OCI-LY7 (cell line): Measurements from ENCODE around the gene FBLN2. TPM values are rescaled to one million over a fixed set of nuclear protein-coding genes. Genes with fewer than 3 reads are reported as not detected.

Experiments
- BruUV-seq: library from RNA; stranded (reverse); fragments of 400-500 nt; replicated peaks from 2 replicates; lab custom pipeline; 2021; lab: Mats Ljungman, UMichigan
- CTCF ChIA-PET: fragments of 300-600 bp; sonication (Branson Sonifier 250); formaldehyde crosslinking; loops from one replicate; lab custom pipeline; 2022; ENCODE audit warnings: antibody characterized with exemption; ENCODE audit not compliant: unreplicated experiment; lab: Charles Lee
- POLR2A ChIA-PET: fragments of 300-600 bp; sonication (Branson Sonifier 250); formaldehyde crosslinking; loops from one replicate; lab custom pipeline; 2022; ENCODE audit warnings: antibody characterized with exemption; lab: Charles Lee
- DNase-seq: peaks from one replicate; pipeline ENCODE4 v3.0.0-alpha.2; 2015; ENCODE audit warnings: low spot score
- H2AFZ ChIP-seq: fragments of 200-600 bp; sonication (generic), shearing (Covaris generic); 2 replicates; pipeline ENCODE4 v1.6.1; 2014; ENCODE audit warnings: mild to moderate bottlenecking, antibody characterized with exemption, low read length, moderate library complexity
- H3K27ac ChIP-seq: fragments of 200-600 bp; sonication (generic); 2 replicates; pipeline ENCODE4 v1.5.1; 2014; ENCODE audit warnings: mixed run types, low read depth, mild to moderate bottlenecking, moderate library complexity, low read length, inconsistent platforms; ENCODE audit not compliant: poor library complexity, severe bottlenecking
- H3K36me3 ChIP-seq: fragments of 200-600 bp; sonication (generic); 2 replicates; pipeline ENCODE4 v1.6.1; 2014; ENCODE audit warnings: mild to moderate bottlenecking, antibody characterized with exemption, low read length, moderate library complexity, mixed read lengths; ENCODE audit not compliant: insufficient read depth
- H3K4me1 ChIP-seq: fragments of 200-600 bp; sonication (generic); 2 replicates; pipeline ENCODE4 v1.5.1; 2014; ENCODE audit warnings: mild to moderate bottlenecking, low read length; ENCODE audit not compliant: insufficient read depth, poor library complexity, severe bottlenecking
- H3K4me2 ChIP-seq: fragments of 200-600 bp; sonication (generic); 2 replicates; pipeline ENCODE4 v1.6.1; 2014; ENCODE audit warnings: mild to moderate bottlenecking, low read length
- H3K4me3 ChIP-seq: fragments of 200-600 bp; sonication (generic); 2 replicates; pipeline ENCODE4 v1.5.1; 2014; ENCODE audit warnings: mild to moderate bottlenecking, low read depth, low read length; ENCODE audit not compliant: poor library complexity, severe bottlenecking
- H3K79me2 ChIP-seq: fragments of 200-600 bp; sonication (generic); 2 replicates; pipeline ENCODE4 v1.6.1; 2016; ENCODE audit warnings: low read depth, mild to moderate bottlenecking, low read length, moderate library complexity, mixed read lengths; ENCODE audit not compliant: insufficient read depth
- H3K9me2 ChIP-seq: fragments of 200-600 bp; sonication (generic); 2 replicates; pipeline ENCODE4 v1.6.1; 2016; ENCODE audit warnings: mild to moderate bottlenecking, low read length, mixed read lengths; ENCODE audit not compliant: insufficient read depth
- H3K9me3 ChIP-seq: fragments of 200-600 bp; sonication (generic); 2 replicates; pipeline ENCODE4 v1.6.1; 2014; ENCODE audit warnings: mild to moderate bottlenecking, mixed run types, low read length, mixed read lengths
- H4K20me1 ChIP-seq: fragments of 200-600 bp; sonication (generic); 2 replicates; pipeline ENCODE4 v1.6.1; 2014; ENCODE audit warnings: mild to moderate bottlenecking, antibody characterized with exemption, low read length, moderate library complexity, mixed read lengths; ENCODE audit not compliant: insufficient read depth
- CTCF ChIP-seq: fragments of 200-600 bp; sonication (generic); conservative IDR thresholded peaks from 2 replicates; pipeline ENCODE4 v1.5.1; 2014; ENCODE audit warnings: mild to moderate bottlenecking, antibody characterized with exemption, low read length, moderate library complexity, mixed read lengths
- EZH2phosphoT487 ChIP-seq: fragments of 200-600 bp; sonication (generic); IDR thresholded peaks from 2 replicates; pipeline ENCODE4 v1.6.1; 2018; ENCODE audit warnings: low read depth, borderline replicate concordance, mild to moderate bottlenecking, mixed run types, antibody characterized with exemption, low read length, moderate library complexity, mixed read lengths
- intact Hi-C: fragments of 100-400 bp; cut with micrococcal nuclease; formaldehyde crosslinking; loops from one replicate; pipeline ENCODE4 v1.10.0; 2022; ENCODE audit not compliant: unreplicated experiment
- total RNA-seq, 2 experiments: library from RNA; depleted of rRNA in 1 of 2; stranded (reverse); fragments of >200 nt in 1 of 2; shearing (Covaris generic) in 1 of 2; gene quantifications; 2 replicates each; pipeline ENCODE4 v1.2.3, GENCODE V29; 2014 to 2022

FBLN2 gene
- total RNA-seq, 2 experiments from 2014 or later: not detected

DNA sequence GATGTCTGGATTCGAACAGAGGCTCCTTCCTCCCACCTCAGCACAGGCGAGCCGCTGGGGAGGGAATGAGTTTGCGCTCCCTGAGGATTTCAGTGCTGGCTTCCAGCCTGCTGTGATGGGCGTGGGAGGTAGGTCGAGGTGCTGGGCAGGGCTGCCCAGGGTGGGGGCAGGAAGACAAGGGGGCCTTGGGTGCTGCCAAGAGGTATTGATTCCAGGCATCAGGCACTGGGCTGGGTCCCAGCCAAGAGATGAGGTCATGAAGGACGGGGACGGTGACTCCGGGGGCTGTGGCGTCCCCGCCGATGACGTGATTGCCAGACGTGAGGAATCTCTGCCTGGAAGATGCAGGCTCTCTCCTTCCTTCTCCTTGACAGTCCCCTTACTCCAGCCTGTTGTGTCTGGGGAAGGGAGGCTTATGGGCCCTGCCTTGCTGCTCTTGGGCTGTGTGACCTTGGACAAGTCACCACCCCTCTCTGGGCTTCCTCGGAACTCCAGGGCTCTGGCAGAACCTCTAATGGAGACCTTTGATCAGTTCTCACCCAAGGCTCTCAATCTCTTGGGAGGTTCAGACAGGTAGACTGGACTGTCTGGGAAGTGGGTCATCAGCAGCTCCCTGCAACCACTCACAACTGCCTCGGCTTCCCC is 116.8 kb downstream of the FBLN2 start:
- Histone ChIP-seq H3K9me2 (no peaks in the 10 kb centered on the region), H3K4me2 (no peak overlapping the region), H3K4me3 (no peak overlapping the region), H3K9me3 (no peaks in the 10 kb centered on the region), H2AFZ (no peak overlapping the region), H4K20me1 (no peaks in the 10 kb centered on the region), H3K79me2 (no peaks in the 10 kb centered on the region), H3K27ac (no peak overlapping the region), H3K36me3 (no peaks in the 10 kb centered on the region), H3K4me1 (no peaks in the 10 kb centered on the region)
- intact Hi-C loops: no loop called here
- BruUV-seq: no TSS peak
- TF ChIP-seq CTCF: no peak
- TF ChIP-seq EZH2phosphoT487: no peak
- POLR2A ChIA-PET: no interaction called here
- DNase-seq: no peak
- CTCF ChIA-PET: no interaction called here

DNA sequence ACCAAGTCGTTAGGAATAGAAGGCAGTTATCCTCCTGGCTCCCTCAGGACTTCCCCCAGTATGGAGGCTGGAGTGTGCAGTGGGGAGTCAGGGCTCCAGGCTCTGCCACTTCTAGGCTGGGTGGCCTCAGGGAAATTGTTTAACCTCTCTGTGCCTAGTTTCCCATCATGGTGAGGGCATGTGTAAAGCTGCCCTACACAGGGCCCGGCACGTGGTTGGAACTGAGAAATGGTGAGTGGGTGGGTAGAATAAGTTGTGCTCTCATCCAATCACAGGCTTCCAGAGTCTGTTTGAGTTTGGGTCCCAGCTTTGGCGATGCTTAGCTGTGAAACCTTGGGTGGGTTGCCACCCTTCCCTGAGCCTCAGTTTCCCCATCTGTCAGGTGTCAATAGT is 117.3 kb downstream of the FBLN2 start:
- no peaks in the 10 kb centered on the region for H3K4me1 ChIP-seq
- no peak overlapping the region for H2AFZ ChIP-seq
- H3K4me2 ChIP-seq: no peak overlapping the region
- POLR2A ChIA-PET: no interaction called here
- BruUV-seq: no TSS peak
- TF ChIP-seq CTCF (no peak), EZH2phosphoT487 (no peak)
- no peak for DNase-seq
- H3K27ac ChIP-seq: no peak overlapping the region
- H3K9me3 ChIP-seq: no peaks in the 10 kb centered on the region
- H3K9me2 ChIP-seq: no peaks in the 10 kb centered on the region
- CTCF ChIA-PET: no interaction called here
- no peaks in the 10 kb centered on the region for H4K20me1 ChIP-seq
- no peak overlapping the region for H3K4me3 ChIP-seq
- intact Hi-C loops: no loop called here
- no peaks in the 10 kb centered on the region for H3K79me2 ChIP-seq
- no peaks in the 10 kb centered on the region for H3K36me3 ChIP-seq

- ChIA-PET POLR2A (no interaction called here), CTCF (no interaction called here)
These were observed 118.1 kb downstream of the FBLN2 start for GRCh38 chr3:13666781-13667709.

More at GRCh38 chr3:13666781-13667709, 118.1 kb downstream of the FBLN2 start:
- H3K9me2 ChIP-seq: no peaks in the 10 kb centered on the region
- H3K36me3 ChIP-seq: no peaks in the 10 kb centered on the region
- no peak overlapping the region for H3K4me3 ChIP-seq
- H3K79me2 ChIP-seq: no peaks in the 10 kb centered on the region
- no peaks in the 10 kb centered on the region for H3K9me3 ChIP-seq
- intact Hi-C loops: no loop called here
- no peak overlapping the region for H3K27ac ChIP-seq
- TF ChIP-seq EZH2phosphoT487 (no peak), CTCF (no peak)
- H4K20me1 ChIP-seq: no peaks in the 10 kb centered on the region
- no peaks in the 10 kb centered on the region for H3K4me1 ChIP-seq
- BruUV-seq: no TSS peak
- H2AFZ ChIP-seq: no peak overlapping the region
- H3K4me2 ChIP-seq: no peak overlapping the region
- DNase-seq: no peak
